ENCODE data around the gene PPP6C.

GRCh38 chr9:125204477-125204876, 14.9 kb upstream of the PPP6C start:
- TF ChIP-seq EZH2 (IDR thresholded peaks at IDR 0.05; ENCODE audit: insufficient read depth, poor library complexity, severe bottlenecking) (no peak), EZH2phosphoT487 (IDR thresholded peaks at IDR 0.05; ENCODE audit: insufficient read depth, low read depth) (no peak)

All from GM23248 (cell line).